SU-DHL-6 (cell line): Measurements from ENCODE around the gene SPINT2.

Experiments
- H2AFZ ChIP-seq: fragments of 200-600 bp; sonication (generic); 2 replicates; pipeline ENCODE4 v1.6.1; 2014; ENCODE audit warnings: low read depth, mild to moderate bottlenecking, moderate library complexity, mixed read lengths, antibody characterized with exemption, low read length; ENCODE audit not compliant: severe bottlenecking
- H3F3A ChIP-seq: fragments of 200-600 bp; shearing (Covaris generic); 2 replicates; pipeline ENCODE4 v1.6.0; 2016; ENCODE audit warnings: antibody characterized with exemption, mild to moderate bottlenecking; ENCODE audit not compliant: insufficient read depth
- H3K27ac ChIP-seq: fragments of 200-600 bp; sonication (generic); 2 replicates; pipeline ENCODE4 v1.5.1; 2016; ENCODE audit warnings: low read depth, mild to moderate bottlenecking, low read length, moderate library complexity, mixed read lengths
- H3K27me3 ChIP-seq: fragments of 200-600 bp; sonication (generic), shearing (Covaris generic); 2 replicates; pipeline ENCODE4 v1.6.0; 2014; ENCODE audit warnings: mild to moderate bottlenecking, low read length
- H3K36me3 ChIP-seq: fragments of 200-600 bp; sonication (generic); 2 replicates; pipeline ENCODE4 v1.6.1; 2014; ENCODE audit warnings: mild to moderate bottlenecking, low read length, mixed read lengths
- H3K4me2 ChIP-seq: fragments of 300-600, 200-600 bp; shearing (Covaris generic), sonication (generic); 2 replicates; pipeline ENCODE4 v1.6.0; 2014; ENCODE audit warnings: low read length, low read depth, mild to moderate bottlenecking; ENCODE audit not compliant: poor library complexity, severe bottlenecking
- H3K4me3 ChIP-seq: fragments of 200-600 bp; sonication (generic); 2 replicates; pipeline ENCODE4 v1.5.1; 2014; ENCODE audit warnings: antibody characterized with exemption, low read length, mild to moderate bottlenecking, mixed read lengths; ENCODE audit not compliant: insufficient read depth, poor library complexity, severe bottlenecking
- H3K79me2 ChIP-seq: fragments of 200-600 bp; sonication (generic); 2 replicates; pipeline ENCODE4 v1.6.1; 2014; ENCODE audit warnings: mild to moderate bottlenecking, low read length, moderate library complexity; ENCODE audit not compliant: insufficient read depth
- H3K9ac ChIP-seq: fragments of 200-600 bp; sonication (generic); 2 replicates; pipeline ENCODE4 v1.7.0; 2014; ENCODE audit warnings: mild to moderate bottlenecking, low read length
- H3K9me2 ChIP-seq: fragments of 200-600 bp; sonication (generic); replicated peaks from 2 replicates; pipeline ENCODE4 v1.6.1; 2014; ENCODE audit warnings: low read length; ENCODE audit not compliant: insufficient read depth
- H3K9me3 ChIP-seq: fragments of 200-600 bp; sonication (generic); 2 replicates; pipeline ENCODE4 v1.6.1; 2014; ENCODE audit warnings: low read length, mixed read lengths; ENCODE audit not compliant: insufficient read depth
- H4K20me1 ChIP-seq: fragments of 200-600 bp; sonication (generic); 2 replicates; pipeline ENCODE4 v1.6.1; 2014; ENCODE audit warnings: low read depth, mild to moderate bottlenecking, antibody characterized with exemption, low read length, moderate library complexity, mixed read lengths
- CTCF ChIP-seq: fragments of 200-600 bp; sonication (generic); IDR thresholded peaks from one replicate; pipeline ENCODE4 v1.5.1; 2017; ENCODE audit warnings: antibody characterized with exemption, mild to moderate bottlenecking, low read length, moderate library complexity; ENCODE audit not compliant: insufficient read depth, poor library complexity, severe bottlenecking
- EZH2phosphoT487 ChIP-seq: fragments of 200-600 bp; sonication (generic), shearing (Covaris generic); conservative IDR thresholded peaks from 2 replicates; pipeline ENCODE4 v1.6.1; 2018; ENCODE audit warnings: mild to moderate bottlenecking, antibody characterized with exemption, low read length, moderate library complexity, mixed read lengths

The SPINT2 gene

DNA sequence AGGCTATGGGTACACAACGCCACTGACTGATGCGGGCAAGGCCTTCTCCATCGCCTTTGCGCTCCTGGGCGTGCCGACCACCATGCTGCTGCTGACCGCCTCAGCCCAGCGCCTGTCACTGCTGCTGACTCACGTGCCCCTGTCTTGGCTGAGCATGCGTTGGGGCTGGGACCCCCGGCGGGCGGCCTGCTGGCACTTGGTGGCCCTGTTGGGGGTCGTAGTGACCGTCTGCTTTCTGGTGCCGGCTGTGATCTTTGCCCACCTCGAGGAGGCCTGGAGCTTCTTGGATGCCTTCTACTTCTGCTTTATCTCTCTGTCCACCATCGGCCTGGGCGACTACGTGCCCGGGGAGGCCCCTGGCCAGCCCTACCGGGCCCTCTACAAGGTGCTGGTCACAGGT is 62.2 kb downstream of the SPINT2 start:
- no peak overlapping the region for H3K4me3 ChIP-seq
- no peaks in the 10 kb centered on the region for H3K36me3 ChIP-seq
- TF ChIP-seq EZH2phosphoT487 (no peak), CTCF (no peak)
- H3F3A ChIP-seq, result no peaks in the 10 kb centered on the region
- no peaks in the 10 kb centered on the region for H3K9me2 ChIP-seq
- no peaks in the 10 kb centered on the region for H3K27me3 ChIP-seq
- no peaks in the 10 kb centered on the region for H3K9me3 ChIP-seq
- no peak overlapping the region for H3K27ac ChIP-seq
- no peak overlapping the region for H2AFZ ChIP-seq
- no peak overlapping the region for H3K4me2 ChIP-seq
- no peaks in the 10 kb centered on the region for H4K20me1 ChIP-seq
- H3K79me2 ChIP-seq, result no peaks in the 10 kb centered on the region
- no peak overlapping the region for H3K9ac ChIP-seq

DNA sequence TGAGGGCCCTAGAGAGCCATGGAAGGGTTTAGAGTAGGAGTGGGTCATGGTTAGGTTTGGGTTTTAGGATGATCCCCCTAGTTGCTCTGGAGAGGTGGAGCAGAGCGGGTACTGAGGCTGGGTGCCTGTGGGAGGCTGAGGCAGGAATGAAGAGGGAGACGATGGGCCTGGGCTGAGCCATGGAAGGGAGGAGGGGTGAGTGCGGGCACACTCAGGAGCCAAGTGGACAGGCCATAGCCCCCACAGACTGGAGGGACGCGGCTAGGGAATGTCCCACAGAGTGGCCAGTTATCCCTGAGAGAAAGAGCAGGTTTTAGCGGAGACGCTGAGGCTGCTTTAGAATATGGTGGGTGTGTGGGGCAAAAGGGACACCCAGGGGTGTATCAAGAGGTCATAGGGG is 65.3 kb downstream of the SPINT2 start:
- TF ChIP-seq CTCF, result no peak
- Histone ChIP-seq H3K9me2 (no peaks in the 10 kb centered on the region), H3F3A (no peaks in the 10 kb centered on the region), H3K9ac (no peak overlapping the region), H3K4me2 (no peak overlapping the region), H3K27ac (no peak overlapping the region), H4K20me1 (no peaks in the 10 kb centered on the region), H3K36me3 (no peaks in the 10 kb centered on the region), H3K79me2 (no peaks in the 10 kb centered on the region), H3K4me3 (no peak overlapping the region), H3K9me3 (no peaks in the 10 kb centered on the region), H3K27me3 (no peaks in the 10 kb centered on the region), H2AFZ (no peak overlapping the region)

- Histone ChIP-seq H2AFZ (no peak overlapping the region), H3K9ac (no peak overlapping the region), H4K20me1 (no peaks in the 10 kb centered on the region), H3K4me2 (no peak overlapping the region), H3K9me2 (no peaks in the 10 kb centered on the region), H3K27me3 (no peaks in the 10 kb centered on the region), H3K36me3 (no peaks in the 10 kb centered on the region), H3F3A (peaks cover 3% of the 10 kb centered on the region; the same call in 1 of the 2 replicates), H3K79me2 (no peaks in the 10 kb centered on the region), H3K4me3 (no peak overlapping the region), H3K27ac (no peak overlapping the region), H3K9me3 (no peaks in the 10 kb centered on the region)
- no peak for TF ChIP-seq CTCF
- TF ChIP-seq EZH2phosphoT487, result no peak
These were observed 67.4 kb downstream of the SPINT2 start for GRCh38 chr19:38331728-38332127.

- H3K9ac ChIP-seq, result no peak overlapping the region
- H3K4me3 ChIP-seq, result no peak overlapping the region
- peaks cover 3% of the 10 kb centered on the region; the same call in 1 of the 2 replicates for H3F3A ChIP-seq
- H3K36me3 ChIP-seq, result no peaks in the 10 kb centered on the region
- TF ChIP-seq CTCF (no peak), EZH2phosphoT487 (no peak)
- H3K79me2 ChIP-seq, result no peaks in the 10 kb centered on the region
- no peaks in the 10 kb centered on the region for H3K27me3 ChIP-seq
- no peaks in the 10 kb centered on the region for H3K9me3 ChIP-seq
- H3K9me2 ChIP-seq, result no peaks in the 10 kb centered on the region
- no peak overlapping the region for H3K27ac ChIP-seq
- H3K4me2 ChIP-seq, result no peak overlapping the region
- H2AFZ ChIP-seq, result no peak overlapping the region
- H4K20me1 ChIP-seq, result no peaks in the 10 kb centered on the region
These were observed 68.9 kb downstream of the SPINT2 start for GRCh38 chr19:38333245-38333644.
